ENCODE data around the gene XYLT1. TPM values are rescaled to one million over a fixed set of nuclear protein-coding genes. Genes with fewer than 3 reads are reported as not detected.

XYLT1 gene
- polyA plus RNA-seq, 3 donors = 6.9 to 7.6 (median 7.6) TPM

DNA sequence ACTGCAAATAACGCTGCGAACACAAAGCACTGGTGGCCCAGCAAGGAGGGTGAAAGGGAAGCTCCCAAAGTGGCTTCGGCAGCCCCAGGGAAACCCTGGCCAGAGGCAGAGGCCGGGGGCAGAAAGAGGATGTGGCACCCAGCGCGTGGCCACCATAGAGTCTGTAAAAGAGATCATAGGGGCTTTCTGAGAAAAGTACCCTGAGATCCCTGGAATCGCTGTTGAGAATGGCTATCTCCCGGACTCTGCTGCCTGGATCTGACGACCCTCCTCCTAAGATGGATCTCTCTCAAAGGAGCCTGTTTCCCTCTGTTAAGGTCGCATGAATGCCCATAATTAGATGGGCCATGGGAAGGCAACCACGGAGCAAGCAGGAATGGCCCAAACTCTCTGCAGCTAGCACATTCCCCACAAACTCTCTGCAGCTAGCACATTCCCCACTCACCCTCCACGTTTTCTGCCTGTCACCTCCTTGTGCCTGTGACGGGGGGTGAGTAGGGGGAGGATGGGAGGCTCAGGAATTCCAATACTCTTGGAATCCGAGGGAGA, 364.4 kb downstream of the XYLT1 start:
- no peak for DNase-seq

DNA sequence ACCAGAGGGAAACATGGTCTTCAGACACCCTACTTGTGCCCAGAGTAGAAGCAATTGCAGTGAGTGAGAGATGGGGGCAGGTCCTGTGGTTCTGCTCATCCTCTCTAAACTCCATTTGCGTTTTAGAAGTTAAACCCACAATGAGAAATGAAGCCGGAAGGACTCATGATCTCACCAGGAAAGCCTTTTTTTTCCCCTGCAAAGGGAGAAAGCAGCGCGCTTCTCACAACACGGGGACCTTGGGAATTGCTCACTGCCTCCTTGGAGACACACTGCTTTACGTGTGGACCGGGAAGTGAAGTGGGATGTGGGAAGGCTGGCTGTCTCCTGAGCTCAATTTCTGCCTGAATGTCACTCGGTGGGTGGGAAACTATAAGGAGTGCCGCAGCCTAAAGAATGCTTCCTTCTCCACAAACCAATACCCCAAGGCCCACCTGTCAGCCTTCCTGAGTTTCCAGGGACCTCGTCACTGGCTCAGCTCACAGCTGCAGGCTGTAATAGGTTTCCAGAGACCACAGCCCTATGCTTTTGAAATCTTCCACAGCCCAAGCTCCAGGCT, 365.4 kb downstream of the XYLT1 start:
- DNase-seq = no peak

DNA sequence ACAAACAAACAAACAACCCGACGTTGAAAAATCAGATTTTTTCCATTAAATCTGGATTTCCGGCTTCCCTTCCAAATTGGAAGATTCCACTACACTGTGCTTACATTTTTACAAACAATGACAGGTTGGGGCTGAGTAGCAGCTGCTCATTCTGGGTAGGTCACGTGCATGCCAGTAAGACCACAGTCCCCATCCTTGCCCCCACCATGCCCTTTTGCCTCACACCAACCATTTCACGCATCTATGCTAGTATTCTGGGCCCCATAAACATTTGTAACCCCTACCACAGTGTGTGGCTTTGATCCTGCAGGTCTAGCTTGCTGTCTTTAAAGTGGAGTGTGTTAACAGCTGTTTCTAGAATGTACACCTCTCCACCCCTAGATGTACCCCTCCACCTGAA, 366.1 kb downstream of the XYLT1 start:
- DNase-seq = no peak

DNA sequence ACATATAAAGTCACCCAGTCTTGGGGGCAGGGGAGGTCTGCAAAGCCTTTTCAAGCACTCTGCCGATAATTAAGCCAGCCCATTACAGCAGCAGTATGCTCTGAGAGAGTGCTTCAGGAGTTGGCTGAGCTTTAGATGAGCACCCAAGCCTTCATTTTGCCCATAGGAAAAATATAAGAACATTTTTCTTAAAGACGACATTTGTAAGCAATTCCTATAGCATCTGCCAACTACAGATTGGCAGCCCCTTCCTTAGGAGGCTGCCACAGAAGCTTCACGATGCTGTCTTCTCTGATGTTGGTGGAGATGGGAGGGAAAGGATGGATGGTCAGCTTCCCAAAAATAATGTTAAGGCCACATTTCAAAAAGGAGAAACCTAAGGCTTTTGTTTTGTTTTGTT, 367.5 kb downstream of the XYLT1 start:
- no peak for DNase-seq

DNA sequence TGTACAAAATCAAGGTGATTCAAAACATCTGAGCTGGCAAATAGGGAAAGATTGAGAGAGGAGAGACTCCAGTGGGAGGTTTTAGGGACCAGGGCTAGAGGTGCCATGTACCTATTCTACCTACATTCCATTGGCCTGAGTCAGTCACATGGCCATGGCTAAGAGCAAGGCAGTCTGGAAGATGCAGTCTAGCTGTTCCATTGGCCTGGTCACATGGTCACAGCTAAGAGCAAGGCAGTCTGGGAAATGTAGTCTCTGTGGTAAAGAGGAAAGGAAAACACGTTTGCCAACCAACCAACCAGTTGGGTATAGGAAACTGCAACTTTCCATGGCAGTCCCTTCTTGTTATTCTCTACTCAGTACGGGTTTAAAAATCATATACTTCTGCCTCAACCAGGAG, 369.1 kb downstream of the XYLT1 start:
- DNase-seq = no peak

DNA sequence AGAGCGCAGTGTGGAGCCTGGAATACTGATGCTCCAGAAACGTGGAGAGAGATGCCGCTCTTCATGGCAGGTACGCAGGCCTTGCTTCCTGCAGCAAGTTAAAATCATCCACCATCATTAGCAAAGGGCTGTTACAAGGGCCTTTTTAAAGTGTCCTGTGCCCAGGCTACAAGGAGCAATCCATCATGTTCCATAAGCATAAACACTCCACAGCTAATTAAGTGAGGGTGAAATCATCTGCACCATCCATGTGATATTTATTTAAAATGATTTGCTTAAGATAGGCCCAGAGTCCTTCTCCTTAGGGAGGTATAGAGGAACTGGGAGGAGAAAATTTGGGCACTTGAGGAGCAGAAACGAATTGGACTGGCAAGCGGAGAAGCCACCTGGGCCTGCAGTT, 372.1 kb downstream of the XYLT1 start:
- no peak for DNase-seq

DNA sequence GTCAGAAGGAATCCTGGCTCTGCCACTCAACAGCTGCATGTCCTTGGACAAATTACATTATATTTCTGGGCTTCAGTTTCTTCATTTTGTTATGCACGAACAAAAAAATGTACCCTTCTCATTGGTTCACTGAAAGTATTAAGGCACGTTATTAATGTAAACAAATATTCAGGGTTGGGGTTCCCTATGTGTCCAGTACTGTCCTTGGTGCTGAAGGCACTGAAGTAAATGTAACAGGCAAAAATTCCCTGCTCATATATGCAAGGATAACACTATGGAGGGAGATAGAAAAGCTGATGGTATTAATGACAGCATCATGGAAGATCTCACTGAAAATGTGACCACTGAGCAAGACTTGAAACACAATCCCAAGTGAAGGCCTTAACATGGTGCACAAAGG, 386.6 kb downstream of the XYLT1 start:
- DNase-seq = no peak

DNA sequence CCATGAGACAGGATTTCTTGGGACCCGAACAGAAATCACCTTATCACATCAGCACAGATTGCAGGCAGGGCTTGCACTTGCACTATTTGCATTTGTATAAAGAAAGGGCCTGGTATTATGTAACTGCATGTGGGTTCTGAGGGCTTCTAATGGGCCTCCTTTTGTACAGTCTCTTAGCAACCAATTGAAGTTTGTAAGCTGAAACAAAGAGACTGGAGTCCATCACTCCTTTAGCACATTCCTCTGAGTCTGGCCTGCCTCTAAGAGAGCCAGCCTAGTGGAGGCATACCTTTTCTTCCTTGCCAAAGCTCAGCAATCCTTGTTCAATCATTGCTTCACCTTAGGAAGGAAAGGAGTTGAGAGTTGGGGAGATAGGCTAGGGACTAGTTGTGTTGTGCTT, 387.1 kb downstream of the XYLT1 start:
- no peak for DNase-seq

DNA sequence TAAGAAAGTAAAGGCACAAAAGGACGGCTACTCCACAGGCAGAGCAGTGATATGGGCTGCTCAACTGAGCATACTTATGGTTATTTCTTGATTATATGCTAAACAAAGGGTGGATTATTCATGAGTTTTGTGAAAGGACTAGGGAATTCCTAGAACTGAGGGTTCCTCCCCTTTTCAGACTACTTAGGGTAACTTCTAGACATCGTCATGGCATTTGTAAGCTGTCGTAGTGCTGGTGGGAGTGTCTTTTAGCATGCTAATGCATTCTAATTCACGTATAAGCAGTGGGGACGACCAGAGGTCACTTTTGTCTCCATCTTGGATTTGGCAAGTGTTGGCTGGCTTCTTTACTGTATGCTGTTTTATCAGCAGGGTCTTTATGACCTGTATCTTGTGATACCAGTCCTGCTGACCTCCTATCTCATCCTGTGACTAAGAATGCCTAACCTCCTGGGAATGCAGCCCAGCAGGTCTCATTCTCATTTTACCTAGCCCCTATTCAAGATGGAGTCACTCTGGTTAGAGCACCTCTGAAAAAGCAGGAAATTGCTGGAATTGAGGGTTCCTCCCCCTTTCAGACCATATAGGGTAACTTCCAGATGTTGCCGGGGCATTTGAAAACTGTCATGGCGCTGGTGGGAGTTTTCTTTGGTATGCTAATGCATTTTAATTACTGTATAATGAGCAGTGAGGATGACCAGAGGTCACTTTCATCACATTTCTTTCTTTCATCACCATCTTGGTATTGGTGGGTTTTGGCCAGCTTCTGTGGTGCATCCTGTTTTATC, 388.5 kb downstream of the XYLT1 start:
- no peak for DNase-seq

DNA sequence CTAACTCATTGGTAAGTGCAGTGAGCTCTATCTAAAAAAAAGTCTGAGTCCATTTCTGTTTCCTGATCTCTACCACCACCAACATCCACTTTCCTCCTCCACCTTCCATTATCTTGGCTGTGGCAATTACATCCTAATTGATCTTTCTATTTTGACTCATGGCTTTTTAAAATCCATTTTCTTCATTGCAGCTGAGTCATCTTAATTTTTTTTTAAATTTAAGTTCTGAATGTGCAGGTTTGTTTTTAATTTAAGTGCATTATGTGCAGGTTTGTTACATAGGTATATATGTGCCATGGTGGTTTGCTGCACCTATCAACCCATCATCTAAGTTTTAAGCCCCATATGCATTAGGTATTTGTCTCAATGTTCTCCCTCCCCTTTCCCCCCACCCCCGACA, 390.7 kb downstream of the XYLT1 start:
- DNase-seq = no peak

DNA sequence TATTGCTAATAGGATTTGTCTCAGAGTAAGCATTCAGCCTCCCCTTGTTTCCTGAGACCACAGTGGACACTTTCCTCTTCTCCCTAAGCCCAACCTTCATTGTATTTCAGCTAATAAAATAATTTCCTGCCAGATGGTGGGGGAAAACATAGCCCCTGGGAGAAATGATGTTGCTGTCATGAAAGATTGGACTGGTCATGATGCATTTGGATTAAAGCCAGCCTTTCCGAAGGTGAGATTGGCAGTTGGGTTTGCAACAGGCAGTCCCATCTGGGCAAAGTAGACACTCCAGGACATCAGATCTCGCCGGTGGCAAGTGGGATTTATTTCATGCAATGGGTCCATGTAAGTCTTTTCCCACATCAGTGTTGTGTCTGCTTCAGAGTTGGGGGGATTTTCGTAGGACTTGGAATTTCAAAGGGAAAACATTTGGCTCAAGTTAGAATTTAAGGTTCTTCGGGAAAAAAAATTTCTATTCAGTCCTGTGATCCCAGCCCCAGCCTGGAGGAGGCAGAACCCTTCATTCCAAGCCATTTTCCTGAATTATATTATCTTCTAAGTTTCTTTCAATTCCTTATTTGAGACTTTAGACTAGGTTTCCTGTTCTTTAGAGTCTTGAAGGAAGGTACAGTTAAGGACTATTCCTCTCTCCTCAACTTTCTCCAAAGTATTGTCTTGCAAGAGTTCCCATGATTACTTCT, 391.7 kb downstream of the XYLT1 start:
- no peak for DNase-seq

DNA sequence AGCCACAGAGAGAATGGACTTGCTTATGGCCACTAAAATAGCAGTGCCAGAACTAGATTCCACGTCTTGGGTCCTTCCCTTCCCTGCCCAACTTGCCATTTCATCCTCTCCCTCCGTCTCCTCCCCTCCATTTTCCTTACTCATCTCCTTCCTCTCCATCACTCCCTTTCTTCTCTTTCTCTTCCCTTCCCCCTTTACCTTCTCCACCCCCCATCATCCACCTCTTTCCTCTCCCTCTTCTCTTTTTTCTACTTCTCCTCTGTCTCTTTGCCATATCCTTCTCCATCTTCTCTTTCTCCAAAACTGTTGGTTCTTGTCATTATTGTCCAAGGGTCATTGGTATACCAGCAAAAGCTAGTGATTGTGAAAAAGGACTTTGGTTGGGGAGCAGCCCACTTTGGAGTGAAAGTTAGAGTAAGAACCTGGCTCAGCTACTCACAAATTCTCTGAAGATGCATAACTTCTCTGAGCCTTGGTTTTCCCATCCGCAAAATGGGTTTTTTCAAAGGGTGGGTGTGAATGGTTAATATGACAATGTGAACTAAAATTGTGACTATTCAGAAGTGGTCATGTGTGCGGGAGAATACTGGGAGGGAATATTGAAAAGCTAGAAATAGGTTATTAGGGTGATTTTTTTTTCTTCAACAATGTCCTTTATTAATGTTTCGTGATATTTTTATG, 393.8 kb downstream of the XYLT1 start:
- no peak for DNase-seq

DNA sequence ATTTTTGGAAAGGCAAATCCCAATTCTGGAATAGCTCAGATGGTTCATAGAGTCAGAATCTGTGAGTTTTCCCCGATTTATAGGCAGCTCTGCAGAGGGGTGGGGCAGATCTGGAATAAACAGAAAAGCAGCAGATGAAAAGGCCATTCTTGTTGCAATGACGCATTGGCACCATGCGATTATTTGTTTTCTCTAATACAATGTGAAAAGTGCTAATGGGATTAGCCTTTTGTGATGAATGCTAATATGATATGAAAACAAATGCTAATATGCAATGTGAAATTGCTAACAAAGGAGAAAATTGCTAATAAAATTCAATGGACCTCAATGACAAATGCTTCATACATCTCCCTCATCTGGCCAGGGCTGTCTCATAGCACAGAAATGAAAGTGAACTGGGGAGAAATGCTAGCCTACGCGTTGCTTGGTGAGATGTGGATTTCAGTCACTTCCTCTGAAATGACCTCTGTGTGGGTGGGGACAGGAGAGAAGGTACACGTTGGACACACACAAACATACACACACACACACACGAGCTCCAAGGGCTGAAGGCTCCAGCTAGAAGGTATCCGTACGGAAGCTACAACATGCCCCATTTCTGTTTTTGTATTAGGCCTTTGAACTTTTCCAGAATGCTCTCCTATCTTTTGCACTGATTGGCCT, 394.5 kb downstream of the XYLT1 start:
- DNase-seq = no peak

DNA sequence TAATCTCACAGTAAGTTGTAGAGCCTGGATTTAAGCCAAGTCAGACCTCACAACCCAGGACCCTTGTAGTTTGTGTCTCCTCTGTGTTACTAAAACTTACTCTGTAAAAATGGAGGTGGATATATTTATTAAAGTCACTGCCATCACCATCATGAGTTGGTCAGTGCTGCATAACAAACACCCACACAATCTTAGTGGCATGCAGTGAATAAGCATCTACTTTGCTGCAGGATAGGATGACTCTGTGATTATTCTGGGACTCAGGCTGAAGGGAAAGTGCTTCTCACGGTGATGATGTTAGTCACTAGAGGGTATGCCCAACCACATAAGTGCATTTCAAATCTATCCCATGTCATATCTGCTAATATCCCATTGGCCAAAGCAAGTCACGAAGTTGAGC, 398.7 kb downstream of the XYLT1 start:
- no peak for DNase-seq

DNA sequence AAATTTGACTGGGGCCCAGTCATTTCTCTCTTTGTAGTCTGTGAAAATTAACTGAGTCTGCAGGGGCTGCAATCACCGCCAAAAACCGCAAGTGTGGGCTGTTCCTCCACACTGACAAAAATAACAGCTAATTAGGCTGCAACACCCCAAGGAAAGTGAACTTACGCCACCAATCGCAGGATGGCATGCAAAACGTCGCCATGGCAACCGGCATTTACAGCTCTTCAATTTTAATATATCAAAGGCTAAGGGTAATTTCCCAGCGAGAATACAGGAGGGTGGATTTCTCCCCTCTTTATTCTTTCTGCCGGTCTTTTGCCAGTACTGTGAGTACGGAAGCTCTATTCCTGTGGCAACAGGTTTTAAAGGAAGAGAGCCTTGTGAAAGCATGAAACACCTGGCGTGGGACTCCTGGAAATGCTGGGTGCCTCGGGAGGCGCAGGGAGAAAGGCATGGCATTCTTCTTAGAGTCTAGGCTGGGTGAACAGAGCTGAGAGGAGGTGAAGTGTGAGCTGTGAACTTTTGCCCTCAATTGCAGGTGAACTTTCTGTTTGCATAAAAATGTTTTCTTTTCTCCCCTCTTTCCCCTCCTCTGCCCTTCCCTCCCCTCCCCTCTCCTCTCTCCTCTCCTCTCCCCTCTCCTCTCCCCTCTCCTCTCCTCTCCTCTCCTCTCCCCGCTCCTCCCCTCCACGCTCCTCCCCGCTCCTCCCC, 399.7 kb downstream of the XYLT1 start:
- DNase-seq = peak; percentile 42

DNA sequence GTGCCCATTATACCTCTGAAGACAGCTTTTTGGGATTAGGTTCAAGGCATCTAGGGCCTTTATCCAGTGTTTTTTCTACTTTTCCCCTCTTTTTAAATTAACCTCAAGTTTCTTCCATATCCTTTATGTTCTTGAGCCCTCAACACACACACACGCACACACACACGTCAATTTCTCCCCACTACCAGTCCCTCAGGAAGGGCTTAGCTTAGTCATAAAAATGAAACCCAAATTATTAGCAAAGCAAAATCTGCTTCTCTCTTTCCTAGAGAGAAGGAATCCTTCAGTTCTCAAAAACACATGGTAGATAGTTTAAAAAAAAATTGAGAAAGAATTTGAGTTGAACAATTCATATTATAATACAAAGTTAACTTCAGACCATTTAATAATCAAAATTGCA, 401.1 kb downstream of the XYLT1 start:
- no peak for DNase-seq

DNA sequence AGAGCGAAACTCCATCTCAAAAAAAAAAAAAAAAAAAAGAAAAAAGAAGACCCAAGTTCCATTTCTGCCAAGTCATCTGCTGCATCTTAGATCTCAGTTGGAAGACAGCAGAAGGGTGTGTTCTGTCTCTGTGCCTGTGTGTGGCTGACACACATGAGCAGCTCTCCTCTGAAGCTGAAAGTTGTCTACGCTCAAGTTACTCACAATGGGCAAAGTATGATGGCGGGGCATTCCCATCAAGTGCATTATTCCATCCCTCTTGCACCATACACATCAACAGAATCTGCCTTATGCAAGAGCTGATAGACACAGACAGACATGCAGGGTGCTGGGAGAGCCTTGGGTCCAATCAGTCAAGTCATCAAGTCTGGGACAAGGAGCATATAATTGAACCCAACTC, 402.2 kb downstream of the XYLT1 start:
- DNase-seq = no peak

DNA sequence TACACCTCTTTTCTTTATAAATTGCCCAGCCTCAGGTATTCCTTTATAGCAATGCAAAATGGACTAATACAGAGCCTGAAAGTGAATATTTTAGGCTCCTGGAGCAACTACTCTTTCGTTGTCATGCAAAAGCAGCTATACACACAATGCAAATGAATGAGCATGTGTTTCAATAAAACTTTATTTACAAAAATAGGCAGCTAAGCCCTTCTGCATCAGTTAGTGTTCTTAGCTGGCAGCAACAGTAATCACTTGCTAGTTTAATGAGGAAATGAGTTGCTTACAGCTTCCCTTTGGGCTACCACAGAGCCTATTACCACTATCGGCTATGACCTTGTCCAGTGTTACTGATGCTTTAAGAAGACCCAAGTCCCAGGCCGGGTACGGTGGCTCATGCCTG, 402.9 kb downstream of the XYLT1 start:
- no peak for DNase-seq

DNA sequence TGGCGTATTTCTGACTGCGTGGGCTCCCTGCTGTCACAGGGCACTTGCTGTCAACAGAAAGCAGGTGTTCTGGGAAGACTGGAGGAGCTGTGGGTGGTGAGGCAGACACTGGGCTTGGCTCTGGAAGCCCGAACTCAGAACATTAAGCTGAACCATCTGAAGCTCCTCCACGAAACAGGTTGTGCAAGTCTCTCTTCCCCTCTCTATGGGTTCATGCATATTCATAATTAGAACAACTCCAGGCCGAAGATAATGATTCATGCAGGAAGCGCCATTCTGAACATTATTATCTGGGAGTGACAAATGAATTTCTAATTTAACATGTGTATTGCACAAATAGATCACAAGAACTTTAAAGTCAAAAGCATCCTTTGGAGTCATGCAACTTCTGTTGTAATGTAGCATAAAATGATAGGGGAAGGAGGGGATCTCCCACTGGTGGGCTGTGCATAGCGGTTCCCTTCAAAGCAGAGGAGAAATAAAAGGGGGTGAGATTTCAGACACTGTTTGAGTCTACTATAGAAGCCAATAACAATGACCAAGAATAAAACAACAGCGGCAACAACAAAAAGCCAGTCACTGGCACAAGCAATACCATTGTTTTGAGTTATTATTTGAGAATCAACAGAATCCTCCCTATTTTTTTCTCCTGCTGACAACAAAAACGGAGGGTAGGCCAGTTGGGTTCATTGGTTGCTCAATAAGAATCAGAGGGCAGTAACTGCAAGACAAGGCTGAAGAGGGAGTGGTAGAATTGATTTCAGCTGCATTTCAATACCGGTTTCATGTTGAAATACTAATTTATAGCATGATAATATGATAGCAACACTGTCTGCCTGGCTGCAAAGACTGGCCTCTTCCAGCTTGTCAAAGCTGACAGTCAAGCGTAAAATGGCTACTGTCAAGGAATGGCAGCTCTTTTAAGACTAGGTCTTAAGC, 407.3 kb downstream of the XYLT1 start:
- DNase-seq = no peak

DNA sequence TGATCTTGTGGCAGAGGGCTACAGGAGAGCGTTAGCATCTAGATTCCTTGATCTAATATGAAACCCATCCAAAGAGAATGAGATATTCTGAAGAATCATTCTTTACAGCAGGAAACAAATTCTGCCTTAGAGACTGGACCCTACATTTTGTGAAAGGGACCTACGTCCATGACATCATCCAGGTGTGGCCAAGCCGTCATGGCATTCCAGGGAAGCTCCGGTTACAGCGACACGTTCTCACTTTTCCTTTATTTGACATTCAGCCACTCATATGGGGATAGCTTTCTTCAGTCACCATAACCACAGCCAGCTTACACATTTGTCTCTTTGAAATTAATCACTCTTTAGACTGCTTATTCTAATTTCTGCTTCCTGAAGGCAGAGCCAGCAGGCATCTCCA, 408.1 kb downstream of the XYLT1 start:
- DNase-seq = no peak

All from renal pelvis (tissue), 4 donors.